Measurements from ENCODE around the gene COPS3.

Gene COPS3

GRCh38 chr17:17280613-17281549 lies at the start of gene COPS3:
Gene COPS3 (minus strand): TSS chr17:17281246. CDS start chr17:17281186, 60 bp downstream.
- DNase-seq (ENCODE audit: low read depth in 2 of 2): peak; percentile 92

- DNase-seq (ENCODE audit: low read depth in 2 of 2): no peak
Measured at GRCh38 chr17:17328251-17328650, 47.2 kb upstream of the COPS3 start.

GRCh38 chr17:17326275-17326875 lies 45.3 kb upstream of the COPS3 start:
- DNase-seq (ENCODE audit: low read depth in 2 of 2): no peak

- no peak for DNase-seq (ENCODE audit: low read depth in 2 of 2)
Measured at GRCh38 chr17:17325816-17326215, 44.8 kb upstream of the COPS3 start.

GRCh38 chr17:17325228-17325627 lies 44.2 kb upstream of the COPS3 start:
- DNase-seq (ENCODE audit: low read depth in 2 of 2): no peak

- no peak for DNase-seq (ENCODE audit: low read depth in 2 of 2)
Measured at GRCh38 chr17:17324616-17325015, 43.6 kb upstream of the COPS3 start.

- no peak for DNase-seq (ENCODE audit: low read depth in 2 of 2)
Measured at GRCh38 chr17:17322516-17323510, 41.8 kb upstream of the COPS3 start.

- no peak for DNase-seq (ENCODE audit: low read depth in 2 of 2)
Measured at GRCh38 chr17:17321356-17322025, 40.4 kb upstream of the COPS3 start.

- no peak for DNase-seq (ENCODE audit: low read depth in 2 of 2)
Measured at GRCh38 chr17:17320911-17321220, 39.8 kb upstream of the COPS3 start.

- DNase-seq (ENCODE audit: low read depth in 2 of 2): no peak
Measured at GRCh38 chr17:17320188-17320910, 39.3 kb upstream of the COPS3 start.

GRCh38 chr17:17315142-17315821 lies 34.2 kb upstream of the COPS3 start:
- no peak for DNase-seq (ENCODE audit: low read depth in 2 of 2)

- DNase-seq (ENCODE audit: low read depth in 2 of 2): no peak
Measured at GRCh38 chr17:17314501-17315071, 33.5 kb upstream of the COPS3 start.

GRCh38 chr17:17313350-17313991 lies 32.4 kb upstream of the COPS3 start:
- peak; percentile 53 to 66 for DNase-seq (ENCODE audit: low read depth in 2 of 2)

- DNase-seq (ENCODE audit: low read depth in 2 of 2): no peak
Measured at GRCh38 chr17:17309356-17309755, 28.3 kb upstream of the COPS3 start.

GRCh38 chr17:17305281-17305801 lies 24.3 kb upstream of the COPS3 start:
- no peak for DNase-seq (ENCODE audit: low read depth in 2 of 2)

- DNase-seq (ENCODE audit: low read depth in 2 of 2): no peak
Measured at GRCh38 chr17:17304521-17304985, 23.5 kb upstream of the COPS3 start.

GRCh38 chr17:17303847-17304490 lies 22.9 kb upstream of the COPS3 start:
- DNase-seq (ENCODE audit: low read depth in 2 of 2): no peak

All from stimulated activated CD4-positive, alpha-beta T cell treated with anti-CD3 and anti-CD28 coated beads, Interleukin-1b, Interleukin-23, amount 100 ng/mL, for 4 hours (primary cell).